Activated naive CD8-positive, alpha-beta T cell (primary cell): ENCODE measurements around the gene NACAD.

Source experiments
- H3K27ac Mint-ChIP-seq: one replicate; pipeline ENCODE4 v1.8.0; 2021; ENCODE audit warnings: mixed read lengths
- H3K27me3 Mint-ChIP-seq: one replicate; pipeline ENCODE4 v1.8.0; 2021; ENCODE audit warnings: mixed read lengths
- H3K36me3 Mint-ChIP-seq: one replicate; pipeline ENCODE4 v1.8.0; 2021; ENCODE audit warnings: mixed read lengths
- H3K4me1 Mint-ChIP-seq: one replicate; pipeline ENCODE4 v1.8.0; 2021; ENCODE audit warnings: low read depth, mixed read lengths
- H3K4me3 Mint-ChIP-seq: one replicate; pipeline ENCODE4 v1.8.0; 2021; ENCODE audit warnings: mild to moderate bottlenecking, mixed read lengths
- H3K9me3 Mint-ChIP-seq: one replicate; pipeline ENCODE4 v1.8.0; 2021; ENCODE audit warnings: low read depth, mixed read lengths

Gene NACAD

DNA sequence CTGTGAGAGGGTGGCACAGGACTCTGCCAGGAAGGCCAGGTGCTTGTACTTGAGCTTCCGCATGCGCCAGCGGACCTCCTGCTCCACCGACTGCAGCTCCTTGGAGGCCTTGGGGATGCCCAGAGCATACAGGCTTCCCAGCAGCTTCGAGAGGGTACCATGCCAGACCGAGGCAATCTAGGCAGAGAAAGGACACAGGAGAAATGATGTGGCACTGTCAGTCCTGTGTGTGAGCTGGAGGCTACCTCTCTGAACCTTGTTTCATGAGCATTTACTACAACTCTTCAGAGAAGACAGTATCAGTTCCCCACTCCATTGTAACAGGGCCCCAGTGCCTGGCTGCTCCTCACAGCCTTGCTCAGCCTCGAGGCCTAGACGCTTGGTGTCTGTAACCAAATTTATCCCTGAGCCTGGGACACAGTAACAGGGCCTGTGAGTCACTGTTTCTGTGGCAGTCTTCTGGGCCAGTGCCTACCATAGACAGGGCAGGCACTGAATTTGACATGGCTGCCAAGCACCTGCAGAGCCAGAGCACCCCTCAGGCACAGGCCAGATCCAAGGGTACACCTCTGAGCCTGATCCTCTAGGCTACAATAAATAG is 16.9 kb upstream of the NACAD start:
- Mint-ChIP-seq H3K4me1 (peaks cover 53% of the 10 kb centered on the region), H3K27me3 (no peaks in the 10 kb centered on the region), H3K36me3 (peaks cover 12% of the 10 kb centered on the region), H3K4me3 (peak overlapping the region; percentile 47), H3K27ac (no peak overlapping the region), H3K9me3 (no peaks in the 10 kb centered on the region)

DNA sequence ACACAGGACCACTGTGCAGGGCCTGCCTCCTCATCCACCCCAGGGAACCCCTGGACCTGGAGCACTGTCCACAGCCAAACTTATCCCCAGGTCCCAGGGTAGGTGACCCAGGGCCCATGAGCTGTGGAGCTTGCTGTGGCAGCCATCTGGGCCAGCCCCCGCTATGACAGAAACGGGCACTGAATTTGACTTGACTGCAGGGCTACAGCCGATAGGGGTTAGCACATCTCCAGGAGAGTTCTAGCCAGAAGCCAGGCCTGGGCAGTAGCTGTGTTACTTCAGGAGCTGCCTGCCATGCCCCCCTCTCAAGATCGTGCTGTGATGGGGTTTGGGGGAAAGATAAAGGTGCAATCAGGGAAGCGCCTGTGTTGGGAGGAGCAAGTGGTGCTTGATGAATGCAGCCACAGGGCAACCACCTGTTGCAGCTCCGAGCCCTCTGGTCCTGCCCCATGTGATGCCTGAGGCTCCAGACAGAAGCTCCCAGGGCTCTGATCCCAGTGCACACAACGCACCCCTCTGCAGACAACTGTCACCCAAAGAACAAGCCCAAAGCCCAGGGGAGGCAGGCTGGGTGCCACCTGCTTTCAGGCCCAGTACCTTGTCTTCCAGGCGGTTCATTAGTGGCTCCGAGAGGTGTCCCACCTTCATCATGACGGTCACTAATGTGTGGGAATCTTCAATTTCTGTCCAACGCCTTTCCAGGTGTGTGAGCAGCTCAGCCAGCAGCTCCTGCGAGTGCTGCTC is 16.2 kb upstream of the NACAD start:
- Mint-ChIP-seq H3K9me3 (no peaks in the 10 kb centered on the region), H3K4me3 (no peak overlapping the region), H3K27ac (no peak overlapping the region), H3K27me3 (no peaks in the 10 kb centered on the region), H3K4me1 (peaks cover 48% of the 10 kb centered on the region), H3K36me3 (peaks cover 9% of the 10 kb centered on the region)

DNA sequence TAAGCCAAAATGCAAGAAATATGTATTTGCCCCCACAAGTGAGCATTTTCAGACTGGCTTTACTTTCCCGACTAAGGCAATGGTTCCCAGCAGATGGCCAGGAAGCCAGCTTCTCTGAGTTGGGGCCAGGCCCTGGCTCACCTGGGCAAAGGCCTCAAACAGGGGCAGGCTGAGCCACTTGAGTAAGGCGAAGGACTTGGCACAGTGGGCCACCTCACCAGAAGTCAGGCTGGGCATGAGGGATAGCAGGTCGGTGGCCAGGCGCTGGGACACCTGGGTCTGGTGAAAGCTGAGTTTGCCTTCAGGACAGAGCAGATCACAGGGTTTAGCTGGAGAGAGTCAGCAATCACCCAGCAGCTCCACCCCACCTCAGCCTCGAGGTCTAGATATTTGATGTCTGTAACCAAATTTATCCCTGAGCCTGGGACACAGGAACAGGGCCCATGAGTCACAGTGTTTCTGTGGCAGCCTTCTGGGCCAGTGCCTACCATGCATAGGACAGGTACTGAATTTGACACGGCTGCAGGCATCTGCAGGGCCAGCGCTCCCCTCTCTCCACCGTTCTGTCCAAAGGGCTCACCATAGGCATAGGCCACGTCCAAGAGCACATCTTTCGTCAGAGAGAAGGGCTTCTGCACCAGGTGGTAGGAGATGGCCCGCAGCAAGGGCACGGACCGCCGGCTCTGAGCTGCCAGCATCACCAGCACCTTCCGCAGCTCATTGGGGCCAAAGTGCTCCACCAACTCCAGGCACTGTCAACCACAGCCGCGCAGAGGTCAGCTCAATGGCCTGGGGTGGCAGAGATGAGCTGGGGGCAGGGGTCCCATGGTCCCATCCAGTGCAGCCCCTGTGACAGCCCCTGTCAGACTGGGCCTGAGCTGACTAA is 15.4 kb upstream of the NACAD start:
- H3K4me3 Mint-ChIP-seq: no peak overlapping the region
- peaks cover 8% of the 10 kb centered on the region for H3K36me3 Mint-ChIP-seq
- H3K9me3 Mint-ChIP-seq: no peaks in the 10 kb centered on the region
- H3K4me1 Mint-ChIP-seq: peaks cover 44% of the 10 kb centered on the region
- no peaks in the 10 kb centered on the region for H3K27me3 Mint-ChIP-seq
- no peak overlapping the region for H3K27ac Mint-ChIP-seq

DNA sequence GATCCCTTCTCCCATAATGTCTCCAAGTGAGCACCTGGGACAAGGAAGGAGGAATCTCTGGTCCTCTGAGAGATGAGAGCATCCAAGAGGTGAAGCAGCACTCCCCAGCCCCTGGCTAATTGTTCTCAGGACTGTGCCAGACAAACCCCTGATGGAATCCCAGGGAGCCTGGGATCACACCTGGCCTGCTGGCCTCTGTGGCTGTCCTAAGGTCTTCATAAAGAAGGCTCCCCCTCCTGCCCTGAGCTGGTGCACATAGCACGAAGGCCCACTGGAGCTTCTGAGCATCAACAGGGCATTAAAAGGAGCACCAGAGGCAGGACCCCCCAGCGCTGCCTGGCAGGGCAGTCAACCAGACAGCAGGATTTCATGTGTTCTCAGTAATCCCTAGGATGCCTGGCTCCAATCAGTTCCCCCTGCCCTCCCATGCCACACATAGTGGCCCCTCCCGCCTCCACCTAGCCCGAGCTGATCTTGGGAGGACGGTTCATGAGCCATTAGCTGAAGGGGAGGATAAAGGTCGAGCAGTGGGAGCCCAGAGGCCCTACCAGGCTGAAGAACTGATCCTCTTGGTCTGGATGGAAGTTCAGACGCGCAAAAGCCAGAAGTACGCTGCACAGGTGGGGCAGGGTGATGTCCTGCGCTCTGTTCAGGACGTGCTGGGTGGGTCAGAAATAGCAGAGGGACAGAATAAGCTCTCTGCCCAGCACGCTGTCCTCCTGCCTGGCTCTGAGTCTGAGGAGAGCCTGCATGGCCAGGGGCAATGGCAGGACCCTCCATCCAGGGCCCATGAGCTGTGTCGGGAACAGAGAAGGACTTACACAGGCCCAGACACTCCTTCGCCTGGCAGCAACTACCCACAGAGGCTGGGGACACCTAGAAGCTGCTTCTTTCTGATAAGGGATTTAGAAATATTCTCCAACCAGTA is 14.3 kb upstream of the NACAD start:
- no peak overlapping the region for H3K4me3 Mint-ChIP-seq
- no peaks in the 10 kb centered on the region for H3K27me3 Mint-ChIP-seq
- peaks cover 34% of the 10 kb centered on the region for H3K4me1 Mint-ChIP-seq
- H3K27ac Mint-ChIP-seq: no peak overlapping the region
- H3K9me3 Mint-ChIP-seq: no peaks in the 10 kb centered on the region
- H3K36me3 Mint-ChIP-seq: peaks cover 6% of the 10 kb centered on the region

DNA sequence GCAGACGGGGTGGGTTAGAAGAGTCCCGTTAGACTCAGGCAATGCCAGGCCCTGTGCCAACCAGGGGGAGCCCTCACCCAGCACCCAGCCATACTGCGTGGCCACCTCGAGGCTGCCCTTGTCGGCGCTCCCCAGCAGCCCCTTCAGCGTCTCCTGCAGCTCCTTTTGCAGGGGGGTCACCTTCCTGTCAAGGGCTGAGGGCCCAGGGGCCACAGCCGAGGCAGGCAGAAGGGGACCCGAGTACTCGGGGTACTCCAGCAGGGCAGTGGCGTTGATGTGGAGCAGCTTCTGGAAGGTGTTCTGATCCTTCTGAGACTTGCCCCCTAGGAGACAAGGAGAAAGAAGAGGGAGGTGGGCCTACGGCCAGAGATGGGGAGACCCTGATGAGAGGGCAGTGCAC is 13.0 kb upstream of the NACAD start:
- H3K9me3 Mint-ChIP-seq: no peaks in the 10 kb centered on the region
- H3K36me3 Mint-ChIP-seq: no peaks in the 10 kb centered on the region
- H3K4me3 Mint-ChIP-seq: no peak overlapping the region
- H3K27ac Mint-ChIP-seq: no peak overlapping the region
- H3K4me1 Mint-ChIP-seq: peaks cover 21% of the 10 kb centered on the region
- no peaks in the 10 kb centered on the region for H3K27me3 Mint-ChIP-seq

DNA sequence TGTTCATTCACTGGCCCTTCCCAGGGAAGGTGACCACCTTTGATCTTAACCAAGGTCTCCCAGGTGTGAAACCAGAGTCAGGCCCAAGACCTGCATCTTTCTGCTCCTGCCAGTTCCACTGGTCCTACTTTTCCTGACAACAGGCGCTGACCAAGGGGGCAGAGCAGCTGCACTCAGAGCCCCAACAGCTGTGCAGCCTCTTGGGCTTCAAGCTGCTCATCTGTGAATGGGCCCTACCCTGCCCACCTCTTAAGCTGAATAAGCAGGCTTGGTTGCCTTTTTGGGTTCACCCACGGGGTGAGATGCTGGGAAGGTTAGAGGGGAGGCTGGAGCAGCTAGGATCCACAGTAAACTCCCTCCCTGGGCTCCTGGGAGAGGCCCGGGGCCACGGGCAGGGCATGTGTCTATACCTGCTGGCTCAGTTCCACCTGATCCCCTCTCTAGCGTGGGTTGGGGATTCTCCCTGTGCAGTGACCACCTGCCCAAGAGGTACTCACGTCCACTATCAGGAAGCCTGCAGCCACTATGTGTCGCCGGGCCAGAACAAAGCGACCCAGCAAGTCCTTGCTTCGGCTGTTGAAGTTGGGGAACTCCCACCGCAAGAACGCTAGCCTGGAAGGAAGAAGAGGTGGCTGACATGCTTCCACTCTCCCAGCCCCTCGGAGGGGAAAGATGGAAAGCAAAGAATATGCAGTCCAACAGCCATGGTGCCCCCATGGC is 12.2 kb upstream of the NACAD start:
- H3K27ac Mint-ChIP-seq: peak overlapping the region; percentile 50
- no peaks in the 10 kb centered on the region for H3K9me3 Mint-ChIP-seq
- peaks cover 2% of the 10 kb centered on the region for H3K36me3 Mint-ChIP-seq
- peaks cover 14% of the 10 kb centered on the region for H3K4me1 Mint-ChIP-seq
- H3K27me3 Mint-ChIP-seq: no peaks in the 10 kb centered on the region
- H3K4me3 Mint-ChIP-seq: no peak overlapping the region

DNA sequence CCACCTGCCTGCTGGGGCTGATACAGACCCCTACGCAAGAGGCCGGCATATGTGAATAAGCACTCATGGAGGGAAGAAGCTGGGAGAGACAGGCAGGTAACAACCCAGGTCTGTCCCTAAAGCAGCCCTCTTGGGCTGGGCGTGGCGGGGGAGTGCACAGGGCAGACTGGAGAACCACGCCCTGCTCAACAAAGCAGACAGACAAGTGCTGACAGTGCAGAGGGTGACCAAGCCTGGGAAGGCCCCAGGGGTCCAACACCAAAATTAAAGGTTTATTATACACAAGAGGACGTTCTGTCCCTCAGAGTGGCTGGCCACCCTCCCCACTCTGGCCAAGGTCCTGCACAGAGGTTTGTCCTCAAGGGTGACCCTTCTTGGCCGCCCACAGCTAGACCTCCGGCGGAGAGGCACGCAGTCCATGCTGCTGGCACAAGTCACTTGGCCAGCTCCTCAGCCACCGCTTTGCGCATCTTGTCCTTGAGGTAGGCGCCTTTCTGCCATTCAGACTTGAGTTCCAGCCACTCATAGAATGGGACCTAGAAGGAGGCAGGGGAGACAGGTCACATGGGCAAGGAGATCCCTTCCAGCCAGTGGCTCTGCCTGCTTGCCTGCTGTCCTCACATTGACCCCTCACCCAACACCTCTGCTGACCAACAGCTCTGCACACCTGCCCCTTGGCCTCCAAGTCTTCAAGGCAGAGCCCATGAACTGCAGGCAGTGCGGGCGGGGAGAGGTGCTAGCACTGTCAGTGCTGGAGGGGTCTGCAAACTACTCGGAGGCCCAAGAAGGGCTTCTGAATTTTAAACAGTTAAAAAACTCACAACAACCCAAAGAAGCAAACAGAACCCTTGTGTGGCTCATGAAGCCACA is 11.4 kb upstream of the NACAD start:
- H3K9me3 Mint-ChIP-seq: no peaks in the 10 kb centered on the region
- H3K4me3 Mint-ChIP-seq: no peak overlapping the region
- H3K36me3 Mint-ChIP-seq: peaks cover 2% of the 10 kb centered on the region
- H3K4me1 Mint-ChIP-seq: peaks cover 9% of the 10 kb centered on the region
- H3K27ac Mint-ChIP-seq: no peak overlapping the region
- H3K27me3 Mint-ChIP-seq: no peaks in the 10 kb centered on the region

DNA sequence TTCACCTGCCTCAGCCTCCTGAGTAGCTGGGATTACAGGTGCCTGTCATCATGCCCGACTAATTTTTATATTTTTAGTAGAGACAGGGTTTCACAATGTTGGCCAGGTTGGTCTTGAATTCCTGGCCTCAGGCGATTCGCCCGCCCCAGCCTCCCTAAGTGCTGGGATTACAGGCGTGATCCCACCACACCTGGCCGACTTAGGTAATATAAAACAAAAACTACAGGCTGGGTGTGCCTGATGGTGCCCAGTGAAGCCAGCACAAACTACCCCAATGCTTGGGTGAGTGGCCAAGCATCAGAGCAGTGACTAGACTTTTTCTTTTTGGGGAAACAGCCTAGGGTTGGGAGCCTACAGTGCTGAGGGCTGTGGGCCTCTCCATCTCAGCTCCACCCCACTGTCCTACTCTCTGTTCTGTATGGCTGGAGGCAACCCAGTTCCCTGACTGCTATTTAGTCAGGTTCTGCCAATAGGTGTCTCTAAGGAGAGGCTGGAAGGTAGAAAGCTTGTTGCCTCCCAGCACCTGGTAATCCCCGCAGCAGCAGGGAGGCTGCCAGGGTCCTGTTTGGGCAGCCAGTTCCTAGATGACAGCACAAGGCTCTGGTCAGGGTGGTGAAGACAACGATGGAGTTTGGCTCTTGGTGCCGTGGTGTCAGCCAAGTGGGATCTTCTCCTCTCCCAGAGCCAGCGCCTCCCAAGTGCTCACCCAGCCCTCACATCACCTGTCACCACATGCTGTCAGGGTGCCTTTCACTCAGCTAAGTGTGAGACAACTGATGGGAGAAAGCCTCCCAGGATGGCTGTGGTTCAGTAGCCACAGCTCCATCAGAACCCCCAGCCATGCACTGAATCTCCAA is 10.4 kb upstream of the NACAD start:
- Mint-ChIP-seq H3K9me3 (no peaks in the 10 kb centered on the region), H3K4me3 (no peak overlapping the region), H3K27ac (no peak overlapping the region), H3K4me1 (peaks cover 6% of the 10 kb centered on the region), H3K27me3 (no peaks in the 10 kb centered on the region), H3K36me3 (peaks cover 2% of the 10 kb centered on the region)

DNA sequence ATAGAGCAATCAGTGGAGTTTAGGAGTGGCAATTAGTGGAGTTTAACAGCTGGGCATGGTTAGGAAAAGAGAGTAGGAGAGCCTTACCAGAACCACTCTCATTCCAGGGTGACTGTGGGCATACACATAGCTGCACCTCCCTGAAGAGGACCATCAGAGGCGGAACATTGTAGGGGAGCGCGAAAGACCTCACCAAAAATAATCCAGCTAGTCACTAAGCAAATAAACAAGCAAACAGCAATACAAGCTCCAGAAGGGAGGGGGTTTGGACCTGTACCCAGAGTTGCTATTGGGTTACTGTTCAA is 4.1 kb upstream of the NACAD start:
- no peaks in the 10 kb centered on the region for H3K27me3 Mint-ChIP-seq
- H3K36me3 Mint-ChIP-seq: peaks cover 2% of the 10 kb centered on the region
- H3K4me1 Mint-ChIP-seq: peaks cover 5% of the 10 kb centered on the region
- no peak overlapping the region for H3K4me3 Mint-ChIP-seq
- no peaks in the 10 kb centered on the region for H3K9me3 Mint-ChIP-seq
- no peak overlapping the region for H3K27ac Mint-ChIP-seq

DNA sequence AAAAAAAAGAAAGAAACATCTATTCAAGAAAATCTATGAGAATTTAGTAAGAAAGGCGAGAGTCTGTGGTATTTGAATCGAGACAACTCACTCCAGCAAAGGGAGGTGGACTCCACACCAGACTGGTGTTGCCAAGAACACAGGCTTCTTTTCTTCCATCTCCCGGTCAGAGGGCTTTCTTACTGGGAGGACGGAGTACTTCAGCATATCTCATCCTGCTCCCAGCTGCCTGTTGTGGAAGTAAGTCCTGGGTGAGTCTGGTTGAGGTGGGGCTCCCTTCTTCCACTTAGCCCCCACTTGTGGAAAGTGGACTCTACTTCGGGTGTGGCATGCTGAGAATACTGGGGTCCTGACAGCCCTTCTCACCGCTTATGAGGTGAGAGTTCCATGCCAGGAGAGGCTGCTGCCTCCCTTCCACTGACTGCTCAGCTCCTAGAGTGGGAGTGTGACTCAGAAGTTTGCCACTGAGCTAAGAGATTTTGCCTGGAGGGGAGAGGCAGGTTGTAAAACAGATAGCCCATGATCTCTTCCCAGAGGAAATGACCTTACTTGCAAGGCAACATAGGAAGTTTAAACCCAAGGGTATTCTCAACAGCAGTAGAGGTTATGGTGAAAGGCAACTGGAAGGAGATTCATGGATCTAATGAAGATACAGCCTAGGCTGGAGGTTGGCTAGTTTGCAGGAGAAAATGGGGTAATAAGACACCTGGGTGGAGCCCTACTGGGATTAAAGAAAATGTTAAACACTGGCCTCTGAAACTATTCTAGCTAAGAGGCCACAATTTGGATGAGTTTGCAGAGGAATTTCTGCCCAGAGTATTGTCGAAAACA is 3.5 kb upstream of the NACAD start:
- Mint-ChIP-seq H3K27me3 (no peaks in the 10 kb centered on the region), H3K4me3 (no peak overlapping the region), H3K9me3 (no peaks in the 10 kb centered on the region), H3K27ac (no peak overlapping the region), H3K36me3 (peaks cover 2% of the 10 kb centered on the region), H3K4me1 (peaks cover 5% of the 10 kb centered on the region)

DNA sequence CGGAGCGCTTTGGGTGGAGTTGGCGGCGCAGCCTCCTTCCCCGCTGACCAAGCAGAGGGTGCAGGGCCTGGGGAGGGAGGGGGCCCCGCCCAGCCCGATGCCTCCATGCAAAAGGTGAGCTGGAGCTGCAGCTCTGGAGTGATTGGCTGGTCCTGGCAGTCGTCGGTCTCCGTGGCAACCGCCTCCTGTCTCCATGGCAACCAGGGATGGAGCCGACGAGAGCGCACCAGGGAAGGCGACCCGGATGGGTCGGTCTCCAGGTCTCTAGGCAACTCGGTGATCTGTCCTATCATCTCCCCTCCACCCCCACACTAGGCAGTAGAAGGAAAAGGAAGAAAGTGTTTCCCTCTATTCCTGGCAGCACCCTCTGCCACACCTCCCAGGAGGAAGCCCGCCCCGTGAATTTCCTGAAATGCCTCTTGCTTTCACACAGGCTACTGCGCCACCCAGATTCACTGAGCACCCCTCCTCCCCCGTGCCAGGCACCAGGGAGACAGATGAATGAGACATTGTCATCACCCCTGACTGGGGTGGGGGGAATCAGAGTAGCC is 647 bp upstream of the NACAD start:
- peak overlapping the region; percentile 3 for H3K27ac Mint-ChIP-seq
- H3K36me3 Mint-ChIP-seq: no peaks in the 10 kb centered on the region

DNA sequence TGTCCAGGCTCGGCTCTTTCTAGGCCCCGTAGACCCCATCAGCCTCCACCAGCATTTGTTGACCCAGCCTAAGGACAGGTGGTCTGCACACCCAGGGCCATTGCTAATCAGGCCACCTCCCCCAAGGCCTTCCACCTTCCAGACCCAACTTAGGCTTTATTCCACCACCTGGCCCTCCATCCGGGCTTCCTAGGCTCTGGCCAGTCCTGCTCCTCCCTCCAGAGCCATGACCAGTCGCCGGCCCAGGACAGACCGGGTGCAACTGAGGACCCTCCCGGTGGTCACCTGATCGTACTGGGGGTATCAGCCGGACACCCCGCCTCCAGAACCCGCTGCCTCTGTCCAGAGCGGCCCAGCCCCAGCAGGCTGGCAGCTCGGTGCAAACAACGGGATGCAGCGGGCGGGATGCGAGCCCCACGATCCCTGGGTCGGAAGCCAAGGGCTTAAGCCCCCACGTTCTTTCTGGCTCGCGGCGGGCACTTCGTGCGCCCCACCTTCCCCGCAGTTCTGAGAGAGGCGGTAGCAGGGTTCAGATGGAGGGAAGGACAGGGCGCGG is 545 bp downstream of the NACAD start:
- no peaks in the 10 kb centered on the region for H3K36me3 Mint-ChIP-seq
- peak overlapping the region; percentile 59 for H3K4me3 Mint-ChIP-seq
- H3K4me1 Mint-ChIP-seq: peaks cover 6% of the 10 kb centered on the region
- no peaks in the 10 kb centered on the region for H3K27me3 Mint-ChIP-seq
- no peaks in the 10 kb centered on the region for H3K9me3 Mint-ChIP-seq
- no peak overlapping the region for H3K27ac Mint-ChIP-seq

More for the DNA sequence above, 647 bp upstream of the NACAD start:
- Mint-ChIP-seq H3K4me3 (peak overlapping the region; percentile 78), H3K4me1 (peaks cover 6% of the 10 kb centered on the region), H3K27me3 (no peaks in the 10 kb centered on the region), H3K9me3 (no peaks in the 10 kb centered on the region)
